Coronary artery (tissue), 2 donors: ENCODE measurements around the gene DYNLT2.
A peak's percentile ranks its signal among the peaks of the same experiment; 100 is the strongest.
"Not testable (repeated sequence)": the region's sequence is repeated elsewhere in the genome, so short reads cannot be mapped to it uniquely, and the experiment has no call there.

Experiments
- DNase-seq: peaks from one replicate; pipeline ENCODE4 v3.0.0-alpha.2; 2017; ENCODE audit warnings: low spot score
- H3K27ac ChIP-seq, 2 donors: fragments of 200-600 bp; sonication (generic); one replicate each; pipeline ENCODE4 v1.5.1; 2016 to 2019
- H3K4me3 ChIP-seq: fragments of 200-600 bp; sonication (generic); 2 replicates; pipeline ENCODE4 v1.5.1; 2016; ENCODE audit warnings: mild to moderate bottlenecking, moderate library complexity
- TF ChIP-seq, protein P1 (sequence below): fragments of 200-600 bp; sonication (generic); IDR thresholded peaks from one replicate; pipeline ENCODE4 v1.5.1; 2019; ENCODE audit warnings: antibody characterized with exemption

The DYNLT2 gene

DNA sequence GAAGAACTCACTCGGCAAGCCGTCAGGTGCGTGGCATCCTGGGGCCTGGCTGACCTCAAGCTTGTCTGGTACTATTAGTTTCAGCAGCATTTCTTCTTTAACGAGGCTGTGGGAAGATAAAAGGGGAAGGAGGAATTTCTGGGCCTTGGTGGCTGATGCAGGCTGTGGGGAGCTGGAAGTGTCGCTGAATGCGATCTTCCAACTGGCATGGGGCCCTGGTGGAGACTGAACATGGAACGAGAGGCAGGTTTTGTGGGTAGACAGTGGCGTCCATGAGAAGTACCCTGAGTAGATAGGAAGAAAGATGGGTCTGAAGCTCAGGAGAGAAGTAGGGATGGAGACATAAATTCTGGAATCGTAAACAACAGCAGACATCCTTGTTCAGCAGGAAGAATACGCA lies 23.9 kb upstream of the DYNLT2 start:
- Histone ChIP-seq H3K27ac (no peak overlapping the region), H3K4me3 (no peak overlapping the region)
- TF ChIP-seq, protein P1, sequence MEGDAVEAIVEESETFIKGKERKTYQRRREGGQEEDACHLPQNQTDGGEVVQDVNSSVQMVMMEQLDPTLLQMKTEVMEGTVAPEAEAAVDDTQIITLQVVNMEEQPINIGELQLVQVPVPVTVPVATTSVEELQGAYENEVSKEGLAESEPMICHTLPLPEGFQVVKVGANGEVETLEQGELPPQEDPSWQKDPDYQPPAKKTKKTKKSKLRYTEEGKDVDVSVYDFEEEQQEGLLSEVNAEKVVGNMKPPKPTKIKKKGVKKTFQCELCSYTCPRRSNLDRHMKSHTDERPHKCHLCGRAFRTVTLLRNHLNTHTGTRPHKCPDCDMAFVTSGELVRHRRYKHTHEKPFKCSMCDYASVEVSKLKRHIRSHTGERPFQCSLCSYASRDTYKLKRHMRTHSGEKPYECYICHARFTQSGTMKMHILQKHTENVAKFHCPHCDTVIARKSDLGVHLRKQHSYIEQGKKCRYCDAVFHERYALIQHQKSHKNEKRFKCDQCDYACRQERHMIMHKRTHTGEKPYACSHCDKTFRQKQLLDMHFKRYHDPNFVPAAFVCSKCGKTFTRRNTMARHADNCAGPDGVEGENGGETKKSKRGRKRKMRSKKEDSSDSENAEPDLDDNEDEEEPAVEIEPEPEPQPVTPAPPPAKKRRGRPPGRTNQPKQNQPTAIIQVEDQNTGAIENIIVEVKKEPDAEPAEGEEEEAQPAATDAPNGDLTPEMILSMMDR: no peak
- DNase-seq: peak; percentile 22

DNA sequence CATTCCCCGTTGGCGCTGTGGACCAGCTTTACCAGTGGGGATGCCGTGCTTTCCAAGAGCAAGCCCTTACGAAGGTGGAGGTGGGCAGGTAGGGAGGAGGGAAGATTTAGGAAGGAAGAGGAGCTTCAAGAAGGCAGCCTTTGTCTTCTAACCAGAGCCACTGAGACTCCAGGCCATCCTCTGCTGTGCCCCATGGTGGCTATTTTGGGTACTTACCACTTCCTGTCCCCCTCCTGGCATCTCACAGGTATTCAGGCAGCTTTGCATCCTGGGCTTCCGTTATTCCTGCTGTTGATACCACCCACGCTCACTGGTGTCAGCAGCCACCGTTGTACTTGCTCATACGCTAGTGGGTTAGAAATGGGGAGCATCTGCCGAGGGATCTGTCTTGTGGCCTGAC lies 23.0 kb upstream of the DYNLT2 start:
- TF ChIP-seq, protein P1: no peak
- Histone ChIP-seq H3K27ac (no peak overlapping the region), H3K4me3 (no peak overlapping the region)
- no peak for DNase-seq

DNA sequence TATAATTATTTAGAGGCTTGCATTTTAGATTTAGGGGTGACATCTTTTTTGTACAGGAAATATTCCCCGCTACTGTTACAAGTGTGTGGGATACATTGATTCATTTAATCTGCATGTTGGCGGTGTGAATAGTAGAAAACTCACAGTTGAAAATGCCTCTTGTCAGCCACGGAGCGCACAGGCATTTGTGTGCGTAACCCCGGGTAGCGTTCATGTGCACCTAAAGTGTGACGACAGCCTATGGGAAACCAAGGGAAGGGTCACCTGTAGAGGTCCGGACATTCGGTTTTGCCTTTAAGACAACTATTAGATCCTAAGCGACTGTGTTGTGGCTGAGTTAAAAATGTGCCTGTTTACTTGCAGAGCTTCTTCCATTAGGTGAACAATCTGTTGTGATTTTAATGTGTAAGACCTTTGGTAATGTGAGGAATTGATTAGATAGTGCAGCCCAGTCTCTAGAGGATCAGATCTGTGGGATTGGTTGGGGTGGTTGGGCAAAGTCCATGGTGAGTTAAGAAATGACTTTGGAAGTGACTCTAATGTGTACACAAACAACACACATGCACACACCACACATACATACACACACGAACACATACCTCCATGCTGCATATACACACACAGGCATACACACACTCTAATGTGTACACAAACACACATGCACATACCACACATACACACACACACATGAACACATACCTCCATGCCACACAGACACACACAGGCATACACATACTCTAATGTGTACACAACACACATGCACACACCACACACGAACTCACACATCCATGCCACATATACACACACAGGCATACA lies 15.8 kb upstream of the DYNLT2 start:
- DNase-seq: no peak
- Histone ChIP-seq H3K4me3 (no peak overlapping the region), H3K27ac (no peak overlapping the region)
- TF ChIP-seq, protein P1: no peak

DNA sequence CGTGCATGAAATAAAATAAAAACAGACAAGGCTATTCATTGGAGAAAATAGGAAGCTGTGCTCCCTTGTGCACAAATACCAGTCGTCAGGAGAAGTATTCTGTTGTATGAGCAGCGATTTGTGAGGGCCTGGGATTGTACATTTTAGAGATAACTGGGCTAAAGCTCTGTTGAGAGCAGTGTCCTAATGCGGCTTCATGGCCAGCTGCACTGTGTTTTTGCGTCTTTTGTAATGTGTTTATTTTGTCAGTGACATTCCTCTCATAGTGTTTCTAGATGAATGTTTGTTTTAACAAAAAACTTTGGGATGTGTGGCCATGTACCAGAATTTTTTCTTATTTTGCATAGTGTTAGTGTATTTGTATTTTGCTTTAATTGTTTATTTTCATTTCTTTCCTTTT lies 14.9 kb upstream of the DYNLT2 start:
- no peak for DNase-seq
- Histone ChIP-seq H3K4me3 (no peak overlapping the region), H3K27ac (no peak overlapping the region)
- TF ChIP-seq, protein P1: no peak

DNA sequence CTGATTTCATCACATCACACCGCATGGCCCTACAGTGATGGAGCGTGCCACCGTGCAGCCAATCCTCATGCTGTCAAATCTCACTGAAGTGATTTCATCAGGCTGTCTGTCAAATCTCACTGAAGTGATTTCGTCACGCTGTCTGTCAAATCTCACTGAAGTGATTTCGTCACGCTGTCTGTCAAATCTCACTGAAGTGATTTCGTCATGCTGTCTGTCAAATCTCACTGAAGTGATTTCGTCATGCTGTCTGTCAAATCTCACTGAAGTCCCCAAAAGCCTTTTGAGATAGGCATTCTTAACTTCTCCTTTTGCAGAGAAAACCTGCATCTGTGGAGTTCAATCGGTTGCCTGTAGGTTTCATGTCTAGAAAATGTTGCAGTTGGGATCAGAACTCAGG lies 14.4 kb upstream of the DYNLT2 start:
- not testable (repeated sequence) for H3K4me3 ChIP-seq, DNase-seq, H3K27ac ChIP-seq

DNA sequence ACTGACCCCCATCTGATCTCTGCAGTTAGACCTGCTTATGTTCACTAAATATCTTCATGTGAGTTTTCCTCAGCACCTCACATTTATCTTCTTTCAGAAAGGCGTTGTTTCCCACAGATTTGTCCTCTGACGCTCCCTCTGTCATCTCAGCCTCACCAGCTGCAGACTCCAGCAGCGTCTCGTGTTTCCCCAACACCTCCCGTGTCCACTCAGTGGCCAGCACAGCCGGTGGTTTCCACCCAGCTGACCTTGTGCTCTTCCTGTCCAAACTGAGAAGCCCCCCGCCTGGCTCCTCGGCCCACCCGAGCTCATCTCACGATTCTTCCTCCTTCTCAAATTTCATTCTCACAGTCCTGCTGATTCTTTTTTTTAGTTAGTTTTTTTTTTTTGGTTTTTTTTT lies 12.5 kb upstream of the DYNLT2 start:
- TF ChIP-seq, protein P1: no peak
- DNase-seq: no peak

DNA sequence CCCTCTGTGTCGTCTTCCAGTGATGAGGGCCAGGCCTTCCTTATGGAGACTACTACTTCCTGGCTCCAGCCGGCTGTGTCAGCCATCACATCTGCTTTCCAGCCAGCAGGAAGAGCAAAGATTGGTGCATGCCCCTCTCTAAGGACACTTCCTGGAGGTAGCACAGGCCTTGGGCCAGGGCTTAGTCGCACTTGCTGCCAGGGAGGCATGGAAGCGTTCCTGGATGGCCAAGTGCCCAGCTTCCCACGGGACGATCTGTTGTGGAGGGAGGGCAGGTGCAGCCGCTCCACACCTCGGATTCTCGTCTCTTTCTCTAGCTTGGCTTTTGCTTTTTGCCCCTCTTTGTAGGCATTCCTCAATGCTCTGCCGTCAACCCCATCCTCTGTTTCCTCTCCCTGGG lies 11.9 kb upstream of the DYNLT2 start:
- H3K4me3 ChIP-seq: no peak overlapping the region
- H3K27ac ChIP-seq: no peak overlapping the region
- TF ChIP-seq, protein P1: no peak
- no peak for DNase-seq

More for the DNA sequence above, 12.5 kb upstream of the DYNLT2 start:
- Histone ChIP-seq H3K4me3 (no peak overlapping the region), H3K27ac (no peak overlapping the region)
